Measurements from ENCODE around the gene ZNF511.

- TF ChIP-seq CTCF (conservative IDR thresholded peaks at IDR 0.05), result no peak
- no peak for TF ChIP-seq ZFX (IDR thresholded peaks at IDR 0.05)
Measured at GRCh38 chr10:133285217-133285616, 23.5 kb upstream of the ZNF511 start.
